Activated naive CD4-positive, alpha-beta T cell treated with anti-CD3 and anti-CD28 coated beads, Interleukin-2, amount 50 U/mL, for 24 hours (primary cell): ENCODE data around the gene S100A1.
A peak's percentile ranks its signal among the peaks of the same experiment; 100 is the strongest.

Experiments
- H3K27ac Mint-ChIP-seq: one replicate; pipeline ENCODE4 v1.8.0; 2021; ENCODE audit warnings: mild to moderate bottlenecking, mixed read lengths
- H3K27me3 Mint-ChIP-seq: one replicate; pipeline ENCODE4 v1.8.0; 2021; ENCODE audit warnings: mixed read lengths
- H3K36me3 Mint-ChIP-seq: one replicate; pipeline ENCODE4 v1.8.0; 2021; ENCODE audit warnings: mixed read lengths
- H3K4me1 Mint-ChIP-seq: one replicate; pipeline ENCODE4 v1.8.0; 2021; ENCODE audit warnings: mixed read lengths
- H3K4me3 Mint-ChIP-seq: one replicate; pipeline ENCODE4 v1.8.0; 2021; ENCODE audit warnings: mild to moderate bottlenecking, mixed read lengths
- H3K9me3 Mint-ChIP-seq: one replicate; pipeline ENCODE4 v1.8.0; 2021; ENCODE audit warnings: mixed read lengths

The S100A1 gene

GRCh38 chr1:153677718-153678518 is 49.7 kb downstream of the S100A1 start:
- Mint-ChIP-seq H3K4me3 (peak overlapping the region; percentile 79), H3K9me3 (no peaks in the 10 kb centered on the region), H3K4me1 (peaks cover 24% of the 10 kb centered on the region), H3K27me3 (peaks cover 26% of the 10 kb centered on the region), H3K36me3 (no peaks in the 10 kb centered on the region), H3K27ac (no peak overlapping the region)

- no peak within 1 kb of the TSS for H3K27ac Mint-ChIP-seq
- no peaks in the 10 kb centered on the region for H3K36me3 Mint-ChIP-seq
- H3K27me3 Mint-ChIP-seq: peaks cover 26% of the 10 kb centered on the region
- H3K9me3 Mint-ChIP-seq: no peaks in the 10 kb centered on the region
- H3K4me1 Mint-ChIP-seq: peaks cover 24% of the 10 kb centered on the region
- H3K4me3 Mint-ChIP-seq: peak within 1 kb of the TSS; percentile 86
Measured at GRCh38 chr1:153678519-153679336, 50.5 kb downstream of the S100A1 start, which contains the start of gene NPR1. Gene NPR1 (plus strand): TSS chr1:153678688. CDS start chr1:153679109, 421 bp downstream.

GRCh38 chr1:153679337-153680119 is 51.3 kb downstream of the S100A1 start:
- H3K4me1 Mint-ChIP-seq: peaks cover 24% of the 10 kb centered on the region
- H3K9me3 Mint-ChIP-seq: no peaks in the 10 kb centered on the region
- no peaks in the 10 kb centered on the region for H3K36me3 Mint-ChIP-seq
- peaks cover 27% of the 10 kb centered on the region for H3K27me3 Mint-ChIP-seq
- H3K27ac Mint-ChIP-seq: no peak overlapping the region
- peak overlapping the region; percentile 86 for H3K4me3 Mint-ChIP-seq

GRCh38 chr1:153680120-153680403 is 51.8 kb downstream of the S100A1 start:
- no peaks in the 10 kb centered on the region for H3K9me3 Mint-ChIP-seq
- H3K4me1 Mint-ChIP-seq: peaks cover 24% of the 10 kb centered on the region
- no peak overlapping the region for H3K27ac Mint-ChIP-seq
- H3K4me3 Mint-ChIP-seq: peak overlapping the region; percentile 86
- H3K36me3 Mint-ChIP-seq: no peaks in the 10 kb centered on the region
- H3K27me3 Mint-ChIP-seq: peaks cover 27% of the 10 kb centered on the region
